T-cell (primary cell): ENCODE measurements around the gene B4GAT1. TPM values are rescaled to one million over a fixed set of nuclear protein-coding genes. Genes with fewer than 3 reads are reported as not detected.

Source experiments
- ATAC-seq, 4 experiments: fragments of 200-7000 bp in 3 of 4; fragments of 150-1000 bp in 1 of 4; cut with Tn5 transposase; replicated peaks in 1 of 4; 1 replicate in 3 of 4; 2 replicates in 1 of 4; pipeline ENCODE4 v1.10.0; 2021; ENCODE audit warnings: moderate library complexity in 3 of 4, mild to moderate bottlenecking in 2 of 4, moderate number of reproducible peaks in 1 of 4
- CTCF ChIA-PET, 2 donors: fragments of 300-600 bp; sonication (Branson Sonifier 250); formaldehyde crosslinking; loops; one replicate each; lab custom pipeline; 2022; ENCODE audit warnings: antibody characterized with exemption in 2 of 2; lab: Charles Lee
- POLR2A ChIA-PET, 2 donors: fragments of 300-600 bp; sonication (Branson Sonifier 250); formaldehyde crosslinking; loops; one replicate each; lab custom pipeline; 2022; ENCODE audit warnings: antibody characterized with exemption in 2 of 2; lab: Charles Lee
- DNase-seq, 35 experiments: peaks; one replicate each; pipeline versions ENCODE4 v3.0.0 to v3.0.0-alpha.2; 2013 to 2023
- H3K27ac ChIP-seq: one replicate; pipeline ENCODE4 v1.5.1; 2013; ENCODE audit warnings: low read length
- H3K27me3 ChIP-seq, 2 experiments: replicated peaks in 1 of 2; 1 replicate in 1 of 2; 2 replicates in 1 of 2; pipeline versions ENCODE4 v1.6.1 to v1.7.0; 2013; ENCODE audit warnings: low read length in 1 of 2, mixed read lengths in 1 of 2; ENCODE audit not compliant: control insufficient read depth in 2 of 2, insufficient read depth in 2 of 2; ENCODE audit errors: extremely low read depth in 1 of 2
- H3K36me3 ChIP-seq, 2 donors: 1 replicate in 1 of 2; 2 replicates in 1 of 2; pipeline versions ENCODE4 v1.6.1 to v1.7.0; 2013; ENCODE audit warnings: low read length in 1 of 2; ENCODE audit not compliant: control insufficient read depth in 2 of 2, insufficient read depth in 1 of 2; ENCODE audit errors: extremely low read depth in 1 of 2
- H3K4me1 ChIP-seq, 2 experiments: 1 replicate in 1 of 2; 2 replicates in 1 of 2; pipeline versions ENCODE4 v1.6.1 to v1.7.0; 2013; ENCODE audit warnings: low read length in 2 of 2, mixed read lengths in 1 of 2; ENCODE audit not compliant: insufficient read depth in 2 of 2, control insufficient read depth in 1 of 2; ENCODE audit errors: extremely low read depth in 1 of 2
- H3K4me3 ChIP-seq, 2 donors: 1 replicate in 1 of 2; 2 replicates in 1 of 2; pipeline versions ENCODE4 v1.5.1 to v1.7.0; 2013; ENCODE audit warnings: mild to moderate bottlenecking in 2 of 2, low read length in 1 of 2, moderate library complexity in 1 of 2; ENCODE audit not compliant: control insufficient read depth in 1 of 2; ENCODE audit errors: extremely low read depth in 1 of 2
- H3K9me3 ChIP-seq: 2 replicates; pipeline ENCODE4 v1.7.0; 2013
- H3K27ac Mint-ChIP-seq, 2 donors: one replicate each; pipeline ENCODE4 v1.8.0; 2020 to 2021; ENCODE audit warnings: mild to moderate bottlenecking in 2 of 2, mixed read lengths in 2 of 2
- H3K27me3 Mint-ChIP-seq, 2 donors: one replicate each; pipeline ENCODE4 v1.8.0; 2021 to 2022; ENCODE audit warnings: mixed read lengths in 2 of 2
- H3K36me3 Mint-ChIP-seq: one replicate; pipeline ENCODE4 v1.8.0; 2021; ENCODE audit warnings: mixed read lengths
- H3K4me1 Mint-ChIP-seq, 3 donors: one replicate each; pipeline ENCODE4 v1.8.0; 2020 to 2022; ENCODE audit warnings: mixed read lengths in 3 of 3, mild to moderate bottlenecking in 1 of 3
- H3K4me3 Mint-ChIP-seq, 3 donors: one replicate each; pipeline ENCODE4 v1.8.0; 2020 to 2022; ENCODE audit warnings: mild to moderate bottlenecking in 3 of 3, mixed read lengths in 3 of 3, moderate library complexity in 3 of 3
- H3K9me3 Mint-ChIP-seq, 3 donors: one replicate each; pipeline ENCODE4 v1.8.0; 2020 to 2022; ENCODE audit warnings: mixed read lengths in 3 of 3
- WGBS: methylation state at CpG from one replicate; pipeline ENCODE4 v1.1.5; 2013; ENCODE audit warnings: missing lambda C conversion rate; ENCODE audit not compliant: insufficient coverage; 5-methylcytosine and 5-hydroxymethylcytosine counted together
- total RNA-seq, 35 experiments: library from RNA in 6 of 35; stranded (reverse) in 6 of 35; fragments of 120-200 nt in 1 of 35; gene quantifications; one replicate each; pipeline versions ENCODE4 v1.2.1 to v1.2.4 and lab custom pipeline; 2013 to 2026

B4GAT1 gene
- total RNA-seq, 5 donors from 2014 or later (not counting 1 experiment from before 2014, with no cell fraction given), result 4.0 to 9.2 (median 7.9) TPM

DNA sequence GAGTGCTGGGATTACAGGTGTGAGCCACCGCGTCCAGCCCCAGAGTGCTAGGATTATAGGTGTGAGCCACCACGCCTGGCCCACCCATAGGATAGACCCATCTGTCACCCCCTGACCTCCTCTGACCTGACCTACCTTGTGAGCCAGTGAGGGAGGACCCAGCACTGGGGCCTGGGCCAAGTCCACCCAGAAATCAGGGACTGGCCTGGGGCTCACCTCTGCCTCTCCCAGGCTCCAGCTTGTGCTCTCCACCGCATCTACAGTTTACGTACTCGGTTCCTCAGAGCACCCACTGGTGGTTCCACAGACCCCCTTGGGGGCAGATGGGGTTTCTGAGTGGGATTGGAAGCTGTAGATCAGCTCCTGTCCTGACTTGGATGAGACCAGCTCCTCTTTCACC lies 17.7 kb upstream of the B4GAT1 start:
- H3K27me3 Mint-ChIP-seq, result no peaks in the 10 kb centered on the region
- peaks cover 0 to 5% (median 3%) of the 10 kb centered on the region in 3 donors for H3K4me1 Mint-ChIP-seq
- ATAC-seq (no peak), DNase-seq (no peak)
- no peaks in the 10 kb centered on the region for H3K9me3 Mint-ChIP-seq
- WGBS, result 100% methylated on average over 1 of the region's 6 CpGs
- peak overlapping the region in 1 of 2 donors; percentile 39 for H3K27ac Mint-ChIP-seq
- ChIA-PET POLR2A (no interaction called here), CTCF (interaction anchor here in 1 of 2 donors (0.5 to 0.9 kb wide), 2 partner anchors 17 to 20 kb away, joined by 3 to 4 read pairs; no protein-coding TSS in a partner anchor)
- no peaks in the 10 kb centered on the region for H3K9me3 ChIP-seq
- no peaks in the 10 kb centered on the region for H3K36me3 Mint-ChIP-seq
- no peaks in the 10 kb centered on the region for H3K27me3 ChIP-seq
- no peak overlapping the region for H3K4me3 Mint-ChIP-seq
- peaks cover 3 to 26% of the 10 kb centered on the region in 2 donors for H3K36me3 ChIP-seq
- no peaks in the 10 kb centered on the region for H3K4me1 ChIP-seq
- no peak overlapping the region for H3K4me3 ChIP-seq
- H3K27ac ChIP-seq, result no peak overlapping the region

GRCh38 chr11:66363805-66364535 lies 16.5 kb upstream of the B4GAT1 start:
- Mint-ChIP-seq H3K4me3 (no peak overlapping the region), H3K27ac (no peak overlapping the region), H3K4me1 (no peaks in the 10 kb centered on the region), H3K9me3 (no peaks in the 10 kb centered on the region), H3K36me3 (no peaks in the 10 kb centered on the region), H3K27me3 (no peaks in the 10 kb centered on the region)
- DNase-seq (peak in 33 of 35 experiments; percentile 23 to 72 (median 52)), ATAC-seq (peak; percentile 51 to 72 (median 59))
- ChIA-PET POLR2A (interaction anchor here in 1 of 2 donors (0.6 kb wide), 1 partner anchor 1229 kb away, joined by 4 read pairs; no protein-coding TSS in a partner anchor), CTCF (interaction anchor here (0.6 to 1.0 kb wide), 4 partner anchors 16 to 51 kb away, joined by 3 to 4 read pairs (median 3); no protein-coding TSS in a partner anchor)
- no peaks in the 10 kb centered on the region for H3K27me3 ChIP-seq
- peaks cover 3 to 26% of the 10 kb centered on the region in 2 donors for H3K36me3 ChIP-seq
- H3K4me3 ChIP-seq, result no peak overlapping the region
- WGBS, result 84% methylated on average over 7 of the region's 15 CpGs
- H3K4me1 ChIP-seq, result no peaks in the 10 kb centered on the region
- H3K9me3 ChIP-seq, result no peaks in the 10 kb centered on the region
- H3K27ac ChIP-seq, result no peak overlapping the region

DNA sequence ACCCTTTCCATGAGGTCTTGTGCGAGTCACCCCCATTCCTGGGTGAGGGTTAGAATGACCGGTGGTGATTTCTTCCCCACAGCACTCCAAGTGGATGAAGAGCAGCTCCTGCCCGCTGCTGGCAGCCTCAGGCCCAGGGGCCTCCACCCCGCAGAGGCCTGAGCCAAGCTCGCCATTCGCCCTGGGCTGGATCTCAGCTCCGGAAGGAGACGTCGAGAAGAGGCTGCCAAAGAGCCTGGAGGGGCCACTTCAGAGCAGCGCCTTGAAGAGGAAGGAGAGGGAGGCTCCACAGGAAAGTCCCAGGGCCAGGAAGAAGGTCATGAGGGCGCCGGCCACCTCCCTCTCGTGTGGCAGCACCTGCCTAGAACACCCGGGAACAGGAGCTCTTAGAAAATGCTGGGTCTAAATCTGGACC lies 15.8 kb upstream of the B4GAT1 start:
- H3K27me3 Mint-ChIP-seq, result no peaks in the 10 kb centered on the region
- Histone ChIP-seq H3K36me3 (peaks cover 3 to 23% of the 10 kb centered on the region in 2 donors), H3K27me3 (no peaks in the 10 kb centered on the region), H3K4me1 (no peaks in the 10 kb centered on the region), H3K4me3 (no peak overlapping the region), H3K27ac (no peak overlapping the region), H3K9me3 (no peaks in the 10 kb centered on the region)
- DNase-seq, result no peak
- no peak overlapping the region for H3K27ac Mint-ChIP-seq
- no peaks in the 10 kb centered on the region for H3K9me3 Mint-ChIP-seq
- H3K36me3 Mint-ChIP-seq, result no peaks in the 10 kb centered on the region
- ChIA-PET CTCF (interaction anchor here in 1 of 2 donors (0.8 to 1.0 kb wide), 2 partner anchors 21 to 26 kb away, joined by 3 read pairs; no protein-coding TSS in a partner anchor), POLR2A (interaction anchor here in 1 of 2 donors (0.6 kb wide), 1 partner anchor 1230 kb away, joined by 4 read pairs; no protein-coding TSS in a partner anchor)
- no peak overlapping the region for H3K4me3 Mint-ChIP-seq
- ATAC-seq, result no peak
- 89% methylated on average over 11 of the region's 14 CpGs for WGBS
- no peaks in the 10 kb centered on the region for H3K4me1 Mint-ChIP-seq

DNA sequence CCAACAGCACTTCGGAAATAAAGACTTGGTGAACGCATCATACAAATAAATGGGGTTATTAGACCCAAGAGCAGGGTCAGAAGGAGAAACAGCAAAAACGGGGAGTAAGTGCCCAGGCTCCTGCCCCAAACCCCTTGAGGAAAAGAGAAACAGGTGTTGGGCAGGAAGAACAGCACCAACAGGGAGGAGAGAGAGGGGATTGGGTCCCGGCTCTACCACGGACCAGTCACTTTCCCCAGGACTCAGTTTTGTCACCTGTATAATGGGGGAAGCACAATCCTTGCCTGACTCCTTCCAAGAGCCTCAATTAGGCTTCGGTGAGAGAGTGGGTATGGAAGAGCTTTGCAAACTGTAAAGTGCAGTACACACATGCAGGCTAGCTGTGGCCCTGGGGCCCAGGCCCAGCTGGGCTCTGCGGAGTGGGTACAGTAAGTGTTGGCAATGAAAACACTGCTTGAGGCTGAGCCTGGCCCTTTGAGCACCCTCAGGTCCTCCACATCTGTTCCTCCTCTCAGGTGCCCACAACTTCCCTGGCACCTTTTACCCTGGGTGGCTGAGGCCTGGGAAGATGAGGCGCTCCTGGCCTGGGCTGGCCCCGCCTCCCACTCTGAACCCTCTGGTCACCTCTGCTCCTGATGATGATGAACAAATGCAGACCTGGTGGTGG lies 15.2 kb upstream of the B4GAT1 start:
- Mint-ChIP-seq H3K36me3 (no peaks in the 10 kb centered on the region), H3K4me1 (no peaks in the 10 kb centered on the region), H3K27ac (no peak overlapping the region), H3K27me3 (no peaks in the 10 kb centered on the region), H3K4me3 (no peak overlapping the region), H3K9me3 (no peaks in the 10 kb centered on the region)
- peaks cover 3 to 24% of the 10 kb centered on the region in 2 donors for H3K36me3 ChIP-seq
- H3K4me3 ChIP-seq, result no peak overlapping the region
- 91% methylated on average over 6 of the region's 9 CpGs for WGBS
- no peak for DNase-seq
- H3K9me3 ChIP-seq, result no peaks in the 10 kb centered on the region
- ChIA-PET POLR2A (no interaction called here), CTCF (interaction anchor here in 1 of 2 donors (0.6 kb wide), 1 partner anchor 104 kb away, joined by 4 read pairs; no protein-coding TSS in a partner anchor)
- no peak for ATAC-seq
- no peaks in the 10 kb centered on the region for H3K27me3 ChIP-seq
- H3K4me1 ChIP-seq, result no peaks in the 10 kb centered on the region
- no peak overlapping the region for H3K27ac ChIP-seq

- ATAC-seq (no peak), DNase-seq (no peak)
- Mint-ChIP-seq H3K27ac (peak overlapping the region in 1 of 2 donors; percentile 52), H3K36me3 (no peaks in the 10 kb centered on the region), H3K27me3 (no peaks in the 10 kb centered on the region), H3K4me3 (no peak overlapping the region), H3K4me1 (no peaks in the 10 kb centered on the region), H3K9me3 (no peaks in the 10 kb centered on the region)
- ChIA-PET CTCF (interaction anchor here in 1 of 2 donors (0.6 kb wide), 1 partner anchor 319 kb away, joined by 3 read pairs; no protein-coding TSS in a partner anchor), POLR2A (no interaction called here)
- 88% methylated on average over 5 of the region's 6 CpGs for WGBS
- H3K4me1 ChIP-seq, result no peaks in the 10 kb centered on the region
- H3K36me3 ChIP-seq, result peaks cover 3 to 14% of the 10 kb centered on the region in 2 donors
- H3K4me3 ChIP-seq, result no peak overlapping the region
- no peaks in the 10 kb centered on the region for H3K9me3 ChIP-seq
- H3K27ac ChIP-seq, result no peak overlapping the region
- H3K27me3 ChIP-seq, result no peaks in the 10 kb centered on the region
Measured at GRCh38 chr11:66361502-66361941, 14.1 kb upstream of the B4GAT1 start.

DNA sequence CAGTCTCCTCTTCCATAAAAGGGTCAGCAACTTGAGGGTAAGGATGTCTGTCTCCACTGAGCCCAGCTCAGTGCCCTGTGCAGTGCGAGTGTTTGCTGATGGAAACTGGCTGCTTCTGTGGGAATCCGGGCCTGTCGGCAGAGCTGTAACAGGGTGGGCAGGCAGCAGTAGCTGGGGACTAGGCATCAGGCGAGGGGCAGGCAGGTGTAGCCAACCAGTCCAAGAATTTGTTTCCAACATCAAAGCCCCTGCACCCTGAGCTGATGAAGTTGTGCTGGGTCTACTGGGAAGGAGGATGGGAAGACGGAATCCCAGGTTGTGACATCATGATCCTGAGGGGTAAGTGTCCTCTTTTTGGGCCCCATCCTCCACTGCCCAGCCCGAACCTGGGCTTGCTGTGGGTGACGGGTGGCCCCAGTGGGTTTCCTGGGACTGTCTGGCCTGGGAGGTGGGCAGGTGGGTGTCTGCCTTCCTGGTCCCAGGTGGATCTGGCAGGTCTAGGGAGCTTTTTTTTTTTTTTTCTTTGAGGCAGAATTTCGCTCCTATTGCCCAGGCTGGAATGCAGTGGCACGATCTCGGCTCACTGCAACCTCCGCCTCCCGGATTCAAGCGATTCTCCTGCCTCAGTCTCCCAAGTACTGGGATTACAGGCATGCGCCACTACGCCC lies 13.1 kb upstream of the B4GAT1 start:
- 98% methylated on average over 5 of the region's 15 CpGs for WGBS
- no peaks in the 10 kb centered on the region for H3K27me3 ChIP-seq
- Mint-ChIP-seq H3K4me3 (no peak overlapping the region), H3K9me3 (no peaks in the 10 kb centered on the region), H3K27me3 (no peaks in the 10 kb centered on the region), H3K27ac (no peak overlapping the region), H3K36me3 (no peaks in the 10 kb centered on the region), H3K4me1 (no peaks in the 10 kb centered on the region)
- ATAC-seq (no peak), DNase-seq (no peak)
- no peaks in the 10 kb centered on the region for H3K9me3 ChIP-seq
- CTCF ChIA-PET, result interaction anchor here in 1 of 2 donors (0.6 kb wide), 3 partner anchors 16 to 991 kb away, joined by 3 to 4 read pairs (median 3); partner anchors contain the start of gene BRMS1
- H3K36me3 ChIP-seq, result peaks cover 3 to 13% of the 10 kb centered on the region in 2 donors
- H3K4me1 ChIP-seq, result no peaks in the 10 kb centered on the region
- no peak overlapping the region for H3K4me3 ChIP-seq
- H3K27ac ChIP-seq, result no peak overlapping the region
- POLR2A ChIA-PET, result interaction anchor here in 1 of 2 donors (0.6 kb wide), 1 partner anchor 17 kb away, joined by 3 read pairs; no protein-coding TSS in a partner anchor
